Measurements from ENCODE around the gene VPS13D. TPM values are rescaled to one million over a fixed set of nuclear protein-coding genes. Genes with fewer than 3 reads are reported as not detected.

The VPS13D gene
- total RNA-seq, 1 experiment from 2014 or later = 20.2 TPM

- Histone ChIP-seq H3K4me1 (ENCODE audit: insufficient read depth, low read length) (no peaks in the 10 kb centered on the region), H3K9me3 (ENCODE audit: control insufficient read depth, low read depth, low read length) (no peaks in the 10 kb centered on the region), H3K4me2 (ENCODE audit: insufficient read depth, insufficient read length, low read length) (no peak overlapping the region), H2AFZ (ENCODE audit: low read length) (no peak overlapping the region), H4K20me1 (ENCODE audit: control insufficient read depth, insufficient read depth, insufficient read length) (no peaks in the 10 kb centered on the region), H3K56ac (ENCODE audit: insufficient read length, low read depth, low read length) (no peak overlapping the region), H3K18ac (ENCODE audit: insufficient read length, low read depth, low read length) (no peak overlapping the region), H3T11ph (ENCODE audit: low read length) (no peak overlapping the region), H4K5ac (ENCODE audit: insufficient read length, low read depth, low read length) (no peak overlapping the region), H3K23ac (ENCODE audit: insufficient read length, low read depth, low read length) (no peak overlapping the region), H2BK12ac (ENCODE audit: insufficient read length, low read depth, low read length) (no peak overlapping the region), H2BK5ac (ENCODE audit: insufficient read length, low read length) (no peak overlapping the region), H2BK15ac (ENCODE audit: low read depth, low read length) (no peak overlapping the region), H3K27me3 (ENCODE audit: insufficient read depth, low read length) (no peaks in the 10 kb centered on the region), H2BK120ac (ENCODE audit: low read depth, low read length, poor library complexity, severe bottlenecking) (no peak overlapping the region), H3K79me1 (ENCODE audit: insufficient read depth, low read depth, low read length, poor library complexity, severe bottlenecking) (peaks cover 3% of the 10 kb centered on the region), H3K23me2 (ENCODE audit: insufficient read length, low read depth, low read length, poor library complexity, severe bottlenecking) (no peaks in the 10 kb centered on the region), H2BK20ac (ENCODE audit: low read depth, low read length, poor library complexity, severe bottlenecking) (no peak overlapping the region), H2AK5ac (ENCODE audit: insufficient read length, low read length) (no peak overlapping the region), H3K27ac (ENCODE audit: insufficient read length, low read depth, low read length) (no peak overlapping the region), H3K79me2 (ENCODE audit: insufficient read depth, low read length) (no peaks in the 10 kb centered on the region), H4K91ac (ENCODE audit: insufficient read length, low read depth, low read length) (no peak overlapping the region), H4K8ac (replicated peaks; ENCODE audit: insufficient read length, low read depth, low read length) (no peak overlapping the region), H3K9ac (ENCODE audit: extremely low read depth, insufficient read length, low read length) (no peak overlapping the region), H3K4ac (ENCODE audit: low read depth, low read length) (no peak overlapping the region), H3K14ac (ENCODE audit: insufficient read depth, low read length) (no peak overlapping the region)
- Mint-ChIP-seq H3K4me3 (no peak overlapping the region), H3K27ac (no peak overlapping the region), H3K36me3 (ENCODE audit: insufficient read depth in 1 of 3, low read depth in 3 of 3) (peaks cover 3 to 34% (median 21%) of the 10 kb centered on the region in 3 experiments; a peak in 6 of 7 replicates), H3K27me3 (ENCODE audit: low read depth) (no peaks in the 10 kb centered on the region), H3K4me1 (peaks cover 0 to 4% of the 10 kb centered on the region in 2 experiments; a peak in 1 of 4 replicates), H3K9me3 (no peaks in the 10 kb centered on the region)
- DNase-seq = no peak
- TF ChIP-seq, protein P1, sequence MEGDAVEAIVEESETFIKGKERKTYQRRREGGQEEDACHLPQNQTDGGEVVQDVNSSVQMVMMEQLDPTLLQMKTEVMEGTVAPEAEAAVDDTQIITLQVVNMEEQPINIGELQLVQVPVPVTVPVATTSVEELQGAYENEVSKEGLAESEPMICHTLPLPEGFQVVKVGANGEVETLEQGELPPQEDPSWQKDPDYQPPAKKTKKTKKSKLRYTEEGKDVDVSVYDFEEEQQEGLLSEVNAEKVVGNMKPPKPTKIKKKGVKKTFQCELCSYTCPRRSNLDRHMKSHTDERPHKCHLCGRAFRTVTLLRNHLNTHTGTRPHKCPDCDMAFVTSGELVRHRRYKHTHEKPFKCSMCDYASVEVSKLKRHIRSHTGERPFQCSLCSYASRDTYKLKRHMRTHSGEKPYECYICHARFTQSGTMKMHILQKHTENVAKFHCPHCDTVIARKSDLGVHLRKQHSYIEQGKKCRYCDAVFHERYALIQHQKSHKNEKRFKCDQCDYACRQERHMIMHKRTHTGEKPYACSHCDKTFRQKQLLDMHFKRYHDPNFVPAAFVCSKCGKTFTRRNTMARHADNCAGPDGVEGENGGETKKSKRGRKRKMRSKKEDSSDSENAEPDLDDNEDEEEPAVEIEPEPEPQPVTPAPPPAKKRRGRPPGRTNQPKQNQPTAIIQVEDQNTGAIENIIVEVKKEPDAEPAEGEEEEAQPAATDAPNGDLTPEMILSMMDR (conservative IDR thresholded peaks at IDR 0.05) = no peak
- no CpG with 5 or more reads among the region's 5 CpGs for WGBS (ENCODE audit: extremely low coverage, insufficient read length, low lambda C conversion rate)
These were observed 54.7 kb downstream of the VPS13D start for GRCh38 chr1:12284486-12284885.

All from H9 (cell line).